HCT116 (cell line): ENCODE measurements around the gene MRPL11. TPM values are rescaled to one million over a fixed set of nuclear protein-coding genes. Genes with fewer than 3 reads are reported as not detected.

Source experiments
- ATAC-seq: fragments of 200-7000 bp; cut with Tn5 transposase; 2 replicates; pipeline ENCODE4 v1.9.1; 2020; ENCODE audit warnings: mild to moderate bottlenecking, moderate library complexity
- BruUV-seq: library from RNA; stranded (reverse); fragments of 400-500 nt; replicated peaks from 2 replicates; lab custom pipeline; 2021; lab: Mats Ljungman, UMichigan
- CTCF ChIA-PET: fragments of 300-600 bp; sonication (Branson Sonifier 250); formaldehyde crosslinking; loops from one replicate; lab custom pipeline; 2021; ENCODE audit warnings: antibody characterized with exemption; lab: Charles Lee
- POLR2A ChIA-PET: fragments of 300-600, 350-600 bp; sonication (Branson Sonifier 250); formaldehyde crosslinking; loops from one replicate; lab custom pipeline; 2021; ENCODE audit warnings: antibody characterized with exemption; lab: Charles Lee
- RAD21 ChIA-PET, 2 experiments: fragments of 300-600 bp; sonication (Branson Sonifier 250); formaldehyde crosslinking; loops; one replicate each; lab custom pipeline; 2023; ENCODE audit warnings: low total read pairs in 2 of 2; ENCODE audit not compliant: uncharacterized antibody in 2 of 2, unreplicated experiment in 2 of 2, low non-redundant PET in 1 of 2; lab: Charles Lee
- DNase-seq: peaks from one replicate; pipeline ENCODE4 v3.0.0-alpha.2; 2010; ENCODE audit warnings: low read depth, low spot score
- H2AFZ ChIP-seq: fragments of 200-600 bp; shearing (Covaris generic), sonication (generic); 2 replicates; pipeline ENCODE4 v1.6.1; 2017; ENCODE audit warnings: low read depth, mixed run types, mixed read lengths, antibody characterized with exemption, low read length; ENCODE audit not compliant: poor library complexity, severe bottlenecking
- H3K27ac ChIP-seq: 2 replicates; pipeline ENCODE4 v1.5.1; 2012; ENCODE audit warnings: low read depth, low read length
- H3K27me3 ChIP-seq: fragments of 200-600 bp; sonication (generic); 2 replicates; pipeline ENCODE4 v1.6.1; 2016; ENCODE audit warnings: mixed run types, low read length, mixed read lengths; ENCODE audit not compliant: insufficient read depth
- H3K36me3 ChIP-seq, 2 experiments: fragments of 200-500 bp in 1 of 2; fragments of 200-600 bp in 1 of 2; sonication (Bioruptor generic) in 1 of 2; sonication (generic) in 1 of 2; 2 replicates each; pipeline versions ENCODE4 v1.5.1 to v1.6.1; 2014 to 2016; ENCODE audit warnings: low read length in 2 of 2, inconsistent platforms in 1 of 2, mixed read lengths in 1 of 2, mixed run types in 1 of 2; ENCODE audit not compliant: insufficient read depth in 2 of 2, control insufficient read depth in 1 of 2
- H3K4me1 ChIP-seq, 2 experiments: fragments of 200-600 bp in 1 of 2; sonication (generic) in 1 of 2; 2 replicates each; pipeline versions ENCODE4 v1.5.1 to v1.6.1; 2012 to 2017; ENCODE audit warnings: low read length in 2 of 2, inconsistent platforms in 1 of 2, mild to moderate bottlenecking in 1 of 2, mixed read lengths in 1 of 2, mixed run types in 1 of 2, moderate library complexity in 1 of 2; ENCODE audit not compliant: insufficient read depth in 2 of 2, control insufficient read depth in 1 of 2
- H3K4me2 ChIP-seq: fragments of 200-600 bp; sonication (generic); 2 replicates; pipeline ENCODE4 v1.6.1; 2017; ENCODE audit warnings: mixed run types, low read length, mixed read lengths
- H3K4me3 ChIP-seq, 2 experiments: fragments of 200-600 bp in 1 of 2; sonication (generic) in 1 of 2; replicated peaks in 1 of 2; 2 replicates each; pipeline ENCODE4 v1.5.1; 2011 to 2016; ENCODE audit warnings: low read length in 2 of 2, control low read depth in 1 of 2, low read depth in 1 of 2, mild to moderate bottlenecking in 1 of 2, mixed read lengths in 1 of 2, mixed run types in 1 of 2
- H3K79me2 ChIP-seq: fragments of 200-600 bp; sonication (generic); 2 replicates; pipeline ENCODE4 v1.6.1; 2017; ENCODE audit warnings: mild to moderate bottlenecking, mixed run types, low read length, moderate library complexity, mixed read lengths; ENCODE audit not compliant: insufficient read depth
- H3K9ac ChIP-seq: fragments of 200-600 bp; sonication (generic); 2 replicates; pipeline ENCODE4 v1.6.1; 2016; ENCODE audit warnings: low read length, mixed read lengths
- H3K9me2 ChIP-seq: fragments of 200-600 bp; sonication (generic), shearing (Covaris generic); 2 replicates; pipeline ENCODE4 v1.6.1; 2017; ENCODE audit warnings: mixed run types, mild to moderate bottlenecking, moderate library complexity; ENCODE audit not compliant: insufficient read depth
- H3K9me3 ChIP-seq, 2 experiments: fragments of 200-500 bp in 1 of 2; fragments of 200-600 bp in 1 of 2; sonication (Bioruptor generic) in 1 of 2; sonication (generic) in 1 of 2; 2 replicates each; pipeline ENCODE4 v1.6.1; 2014 to 2017; ENCODE audit warnings: low read length in 2 of 2, mixed read lengths in 2 of 2, inconsistent platforms in 1 of 2, low read depth in 1 of 2, mild to moderate bottlenecking in 1 of 2, mixed run types in 1 of 2, moderate library complexity in 1 of 2; ENCODE audit not compliant: control insufficient read depth in 1 of 2, insufficient read depth in 1 of 2
- H4K20me1 ChIP-seq: fragments of 200-600 bp; sonication (generic), shearing (Covaris generic); 2 replicates; pipeline ENCODE4 v1.6.1; 2017; ENCODE audit warnings: mixed run types, mild to moderate bottlenecking, moderate library complexity; ENCODE audit not compliant: insufficient read depth
- CBX3 ChIP-seq: IDR thresholded peaks from 2 replicates; pipeline ENCODE4 v1.6.1; 2012; ENCODE audit warnings: low read depth
- CEBPB ChIP-seq: IDR thresholded peaks from 2 replicates; pipeline ENCODE4 v1.6.1; 2012; ENCODE audit warnings: low read depth
- EGR1 ChIP-seq: IDR thresholded peaks from 2 replicates; pipeline ENCODE4 v1.6.1; 2012; ENCODE audit warnings: low read depth
- EZH2 ChIP-seq: fragments of 200-600 bp; sonication (generic); IDR thresholded peaks from 2 replicates; pipeline ENCODE4 v1.6.1; 2017; ENCODE audit warnings: antibody characterized with exemption, mixed run types
- FOSL1 ChIP-seq: IDR thresholded peaks from 2 replicates; pipeline ENCODE4 v1.6.1; 2012; ENCODE audit warnings: low read depth
- JUND ChIP-seq: IDR thresholded peaks from 2 replicates; pipeline ENCODE4 v1.6.1; 2012
- POLR2A ChIP-seq: IDR thresholded peaks from 2 replicates; pipeline ENCODE4 v1.7.0; 2011; ENCODE audit warnings: borderline replicate concordance; ENCODE audit not compliant: insufficient read depth, insufficient read length; ENCODE audit errors: extremely low read depth
- POLR2AphosphoS5 ChIP-seq: IDR thresholded peaks from 2 replicates; pipeline ENCODE4 v1.6.1; 2011; ENCODE audit warnings: mild to moderate bottlenecking, low read depth, low read length, moderate library complexity
- RAD21 ChIP-seq: IDR thresholded peaks from 2 replicates; pipeline ENCODE4 v1.6.1; 2012; ENCODE audit warnings: low read depth, mild to moderate bottlenecking
- SIN3A ChIP-seq: IDR thresholded peaks from 2 replicates; pipeline ENCODE4 v1.6.1; 2012; ENCODE audit warnings: low read depth
- SRF ChIP-seq: IDR thresholded peaks from 2 replicates; pipeline ENCODE4 v1.6.1; 2012; ENCODE audit warnings: low read depth
- ZFX ChIP-seq: fragments of 450-650 bp; IDR thresholded peaks from 2 replicates; pipeline ENCODE4 v1.6.1; 2017
- intact Hi-C: fragments of 100-400 bp; cut with micrococcal nuclease; formaldehyde crosslinking; loops from 2 replicates; pipeline ENCODE4 v1.10.0; 2022
- total RNA-seq: library from RNA; stranded (reverse); gene quantifications from one replicate; pipeline ENCODE4 v1.2.1, GENCODE V29; 2021; ENCODE audit not compliant: unreplicated experiment
- TF ChIP-seq, protein P1 (sequence below): IDR thresholded peaks from 2 replicates; pipeline ENCODE4 v1.6.1; 2012
- TF ChIP-seq, protein P2 (sequence below), 3 experiments: fragments of 200-600 bp in 1 of 3; sonication (generic) in 1 of 3; IDR thresholded peaks in 2 of 3; conservative IDR thresholded peaks in 1 of 3; 2 replicates each; pipeline ENCODE4 v1.5.1; 2012 to 2017; ENCODE audit warnings: low read depth in 2 of 3, low read length in 2 of 3, antibody characterized with exemption in 1 of 3, borderline replicate concordance in 1 of 3, control low read depth in 1 of 3, mild to moderate bottlenecking in 1 of 3, mixed read lengths in 1 of 3, mixed run types in 1 of 3, moderate library complexity in 1 of 3; ENCODE audit not compliant: insufficient read depth in 1 of 3
- TF ChIP-seq, protein P3 (sequence below): IDR thresholded peaks from 2 replicates; pipeline ENCODE4 v1.6.1; 2012; ENCODE audit warnings: low read depth
- TF ChIP-seq, protein P4 (sequence below): IDR thresholded peaks from 2 replicates; pipeline ENCODE4 v1.6.1; 2011; ENCODE audit warnings: mild to moderate bottlenecking, low read length, moderate library complexity; ENCODE audit not compliant: insufficient replicate concordance; ENCODE audit errors: extremely low read depth

Gene MRPL11
- total RNA-seq, 1 experiment from 2014 or later: 126 TPM

DNA sequence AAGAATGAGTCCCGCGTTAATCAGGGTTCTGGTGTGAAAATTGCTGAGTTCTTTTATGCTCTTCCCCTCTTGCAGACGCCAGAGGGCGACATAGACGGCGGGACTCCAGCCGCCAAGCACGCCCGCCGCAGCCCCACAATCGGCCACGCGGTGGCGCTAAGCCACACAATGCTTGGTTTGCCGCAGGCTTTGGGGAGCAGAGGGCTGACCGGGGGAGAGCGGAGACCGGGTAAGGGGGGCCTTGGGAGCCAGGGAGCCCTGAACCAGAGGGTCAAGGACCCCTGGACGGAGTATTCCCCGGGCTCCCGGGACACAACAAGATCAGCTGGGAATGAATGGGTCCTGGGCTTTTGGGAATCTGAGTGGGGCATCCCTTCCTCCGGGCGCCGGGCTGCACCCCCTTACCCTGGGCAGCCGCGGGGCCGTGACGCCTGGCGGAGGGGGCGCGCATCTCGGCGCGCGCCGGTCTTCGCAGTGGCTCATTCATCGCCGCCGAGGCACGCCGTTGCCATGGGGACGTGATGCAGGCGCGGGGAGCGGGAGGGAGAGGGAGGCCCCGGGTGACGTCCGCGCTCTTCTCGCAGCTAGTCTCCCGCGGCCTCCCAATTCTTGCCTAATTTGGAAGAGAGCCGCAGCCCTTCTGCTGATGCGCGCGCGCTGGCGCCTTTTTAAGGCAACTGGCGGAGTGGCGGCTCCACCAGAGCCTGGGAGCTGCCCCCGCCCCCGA is 30.0 kb downstream of the MRPL11 start (continued):
- TF ChIP-seq, protein P1, sequence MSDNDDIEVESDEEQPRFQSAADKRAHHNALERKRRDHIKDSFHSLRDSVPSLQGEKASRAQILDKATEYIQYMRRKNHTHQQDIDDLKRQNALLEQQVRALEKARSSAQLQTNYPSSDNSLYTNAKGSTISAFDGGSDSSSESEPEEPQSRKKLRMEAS: peak; percentile 32; the same call in 1 of the 2 replicates
- TF ChIP-seq POLR2A: no peak

DNA sequence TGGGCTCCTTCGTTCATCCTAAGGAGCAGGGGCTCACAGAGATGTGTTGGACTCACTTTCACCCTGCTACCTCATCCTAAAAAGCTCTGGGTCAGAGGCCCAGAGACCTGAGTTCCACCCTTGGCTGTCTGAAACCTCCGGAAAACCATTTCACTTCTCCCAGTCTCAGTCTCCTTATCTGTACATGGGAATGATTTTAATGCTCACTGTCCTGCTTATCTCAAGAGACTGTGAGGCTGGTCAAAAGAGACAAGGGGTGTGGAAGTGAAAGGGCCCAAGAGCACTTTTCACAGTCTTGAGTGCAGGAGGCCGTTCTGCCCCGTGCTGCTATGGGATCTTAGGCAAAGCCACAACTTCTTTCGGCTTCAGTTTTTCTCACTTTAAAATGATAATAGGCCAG is 31.0 kb downstream of the MRPL11 start:
- TF ChIP-seq SRF: no peak
- TF ChIP-seq RAD21: no peak
- no peak for TF ChIP-seq JUND
- no peak for TF ChIP-seq FOSL1
- no peak for TF ChIP-seq CBX3
- TF ChIP-seq POLR2A: no peak
- TF ChIP-seq, protein P2, sequence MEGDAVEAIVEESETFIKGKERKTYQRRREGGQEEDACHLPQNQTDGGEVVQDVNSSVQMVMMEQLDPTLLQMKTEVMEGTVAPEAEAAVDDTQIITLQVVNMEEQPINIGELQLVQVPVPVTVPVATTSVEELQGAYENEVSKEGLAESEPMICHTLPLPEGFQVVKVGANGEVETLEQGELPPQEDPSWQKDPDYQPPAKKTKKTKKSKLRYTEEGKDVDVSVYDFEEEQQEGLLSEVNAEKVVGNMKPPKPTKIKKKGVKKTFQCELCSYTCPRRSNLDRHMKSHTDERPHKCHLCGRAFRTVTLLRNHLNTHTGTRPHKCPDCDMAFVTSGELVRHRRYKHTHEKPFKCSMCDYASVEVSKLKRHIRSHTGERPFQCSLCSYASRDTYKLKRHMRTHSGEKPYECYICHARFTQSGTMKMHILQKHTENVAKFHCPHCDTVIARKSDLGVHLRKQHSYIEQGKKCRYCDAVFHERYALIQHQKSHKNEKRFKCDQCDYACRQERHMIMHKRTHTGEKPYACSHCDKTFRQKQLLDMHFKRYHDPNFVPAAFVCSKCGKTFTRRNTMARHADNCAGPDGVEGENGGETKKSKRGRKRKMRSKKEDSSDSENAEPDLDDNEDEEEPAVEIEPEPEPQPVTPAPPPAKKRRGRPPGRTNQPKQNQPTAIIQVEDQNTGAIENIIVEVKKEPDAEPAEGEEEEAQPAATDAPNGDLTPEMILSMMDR (IDR thresholded peaks at IDR 0.05 in 2 of 3, conservative IDR thresholded peaks at IDR 0.05 in 1 of 3; ENCODE audit: borderline replicate concordance in 1 of 3, insufficient read depth in 1 of 3, low read depth in 2 of 3, low read length in 2 of 3): no peak
- no peak for TF ChIP-seq POLR2AphosphoS5
- TF ChIP-seq ZFX: no peak
- TF ChIP-seq SIN3A: no peak
- TF ChIP-seq EZH2: no peak
- TF ChIP-seq, protein P3, sequence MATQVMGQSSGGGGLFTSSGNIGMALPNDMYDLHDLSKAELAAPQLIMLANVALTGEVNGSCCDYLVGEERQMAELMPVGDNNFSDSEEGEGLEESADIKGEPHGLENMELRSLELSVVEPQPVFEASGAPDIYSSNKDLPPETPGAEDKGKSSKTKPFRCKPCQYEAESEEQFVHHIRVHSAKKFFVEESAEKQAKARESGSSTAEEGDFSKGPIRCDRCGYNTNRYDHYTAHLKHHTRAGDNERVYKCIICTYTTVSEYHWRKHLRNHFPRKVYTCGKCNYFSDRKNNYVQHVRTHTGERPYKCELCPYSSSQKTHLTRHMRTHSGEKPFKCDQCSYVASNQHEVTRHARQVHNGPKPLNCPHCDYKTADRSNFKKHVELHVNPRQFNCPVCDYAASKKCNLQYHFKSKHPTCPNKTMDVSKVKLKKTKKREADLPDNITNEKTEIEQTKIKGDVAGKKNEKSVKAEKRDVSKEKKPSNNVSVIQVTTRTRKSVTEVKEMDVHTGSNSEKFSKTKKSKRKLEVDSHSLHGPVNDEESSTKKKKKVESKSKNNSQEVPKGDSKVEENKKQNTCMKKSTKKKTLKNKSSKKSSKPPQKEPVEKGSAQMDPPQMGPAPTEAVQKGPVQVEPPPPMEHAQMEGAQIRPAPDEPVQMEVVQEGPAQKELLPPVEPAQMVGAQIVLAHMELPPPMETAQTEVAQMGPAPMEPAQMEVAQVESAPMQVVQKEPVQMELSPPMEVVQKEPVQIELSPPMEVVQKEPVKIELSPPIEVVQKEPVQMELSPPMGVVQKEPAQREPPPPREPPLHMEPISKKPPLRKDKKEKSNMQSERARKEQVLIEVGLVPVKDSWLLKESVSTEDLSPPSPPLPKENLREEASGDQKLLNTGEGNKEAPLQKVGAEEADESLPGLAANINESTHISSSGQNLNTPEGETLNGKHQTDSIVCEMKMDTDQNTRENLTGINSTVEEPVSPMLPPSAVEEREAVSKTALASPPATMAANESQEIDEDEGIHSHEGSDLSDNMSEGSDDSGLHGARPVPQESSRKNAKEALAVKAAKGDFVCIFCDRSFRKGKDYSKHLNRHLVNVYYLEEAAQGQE: no peak
- no peak for TF ChIP-seq CEBPB
- no peak for TF ChIP-seq EGR1
- TF ChIP-seq, protein P1: no peak
- TF ChIP-seq, protein P4, sequence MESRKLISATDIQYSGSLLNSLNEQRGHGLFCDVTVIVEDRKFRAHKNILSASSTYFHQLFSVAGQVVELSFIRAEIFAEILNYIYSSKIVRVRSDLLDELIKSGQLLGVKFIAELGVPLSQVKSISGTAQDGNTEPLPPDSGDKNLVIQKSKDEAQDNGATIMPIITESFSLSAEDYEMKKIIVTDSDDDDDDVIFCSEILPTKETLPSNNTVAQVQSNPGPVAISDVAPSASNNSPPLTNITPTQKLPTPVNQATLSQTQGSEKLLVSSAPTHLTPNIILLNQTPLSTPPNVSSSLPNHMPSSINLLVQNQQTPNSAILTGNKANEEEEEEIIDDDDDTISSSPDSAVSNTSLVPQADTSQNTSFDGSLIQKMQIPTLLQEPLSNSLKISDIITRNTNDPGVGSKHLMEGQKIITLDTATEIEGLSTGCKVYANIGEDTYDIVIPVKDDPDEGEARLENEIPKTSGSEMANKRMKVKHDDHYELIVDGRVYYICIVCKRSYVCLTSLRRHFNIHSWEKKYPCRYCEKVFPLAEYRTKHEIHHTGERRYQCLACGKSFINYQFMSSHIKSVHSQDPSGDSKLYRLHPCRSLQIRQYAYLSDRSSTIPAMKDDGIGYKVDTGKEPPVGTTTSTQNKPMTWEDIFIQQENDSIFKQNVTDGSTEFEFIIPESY: no peak
- no peaks in the 10 kb centered on the region for H3K9me3 ChIP-seq
- BruUV-seq: no TSS peak
- H4K20me1 ChIP-seq: no peaks in the 10 kb centered on the region
- ATAC-seq (no peak), DNase-seq (no peak)
- H2AFZ ChIP-seq: no peak overlapping the region
- H3K9ac ChIP-seq: no peak overlapping the region
- no peaks in the 10 kb centered on the region for H3K79me2 ChIP-seq
- CTCF ChIA-PET: interaction anchor here (1.2 to 1.7 kb wide), 3 partner anchors 11 to 270 kb away, joined by 4 to 15 read pairs (median 7); partner anchors contain the start of genes DPP3 and RBM4B
- H3K27me3 ChIP-seq: peaks cover 17% of the 10 kb centered on the region; the same call in 1 of the 2 replicates
- POLR2A ChIA-PET: interaction anchor here (1.5 kb wide), 1 partner anchor 270 kb away, joined by 6 read pairs; the partner anchor contains the start of gene RBM4B
- RAD21 ChIA-PET: interaction anchor here in 1 of 2 experiments (0.6 to 1.7 kb wide), 3 partner anchors 23 to 271 kb away, joined by 3 to 5 read pairs (median 4); no protein-coding TSS in a partner anchor
- no peak overlapping the region for H3K4me3 ChIP-seq
- peaks cover 0 to 3% of the 10 kb centered on the region in 2 experiments; a peak in 1 of 4 replicates for H3K4me1 ChIP-seq
- no peaks in the 10 kb centered on the region for H3K9me2 ChIP-seq
- H3K27ac ChIP-seq: no peak overlapping the region
- no peak overlapping the region for H3K4me2 ChIP-seq
- H3K36me3 ChIP-seq: no peaks in the 10 kb centered on the region
- intact Hi-C loops: loop anchor here (1.0 to 5.0 kb wide), 5 partner anchors 23 to 615 kb away; partner anchors contain the start of gene SYT12
